Measurements from ENCODE around the gene GATA1.

Gene GATA1

GRCh38 chrX:48785186-48785539 lies 1.2 kb upstream of the GATA1 start:
- no peak for DNase-seq (ENCODE audit: low read depth in 2 of 2)

- no peak for DNase-seq (ENCODE audit: low read depth in 2 of 2)
These were observed 713 bp upstream of the GATA1 start for GRCh38 chrX:48785540-48786214.

- no peak for DNase-seq (ENCODE audit: low read depth in 2 of 2)
These were observed 575 bp downstream of the GATA1 start for GRCh38 chrX:48786825-48787504.

- no peak for DNase-seq (ENCODE audit: low read depth in 2 of 2)
These were observed 1.4 kb downstream of the GATA1 start for GRCh38 chrX:48787505-48788443.

- no peak for DNase-seq (ENCODE audit: low read depth in 2 of 2)
These were observed 3.2 kb downstream of the GATA1 start for GRCh38 chrX:48789366-48790220.

GRCh38 chrX:48790477-48790876 lies 4.1 kb downstream of the GATA1 start:
- no peak for DNase-seq (ENCODE audit: low read depth in 2 of 2)

- DNase-seq (ENCODE audit: low read depth in 2 of 2), result no peak
These were observed 4.9 kb downstream of the GATA1 start for GRCh38 chrX:48791063-48791820.

GRCh38 chrX:48792219-48792618 lies 5.8 kb downstream of the GATA1 start:
- no peak for DNase-seq (ENCODE audit: low read depth in 2 of 2)

- DNase-seq (ENCODE audit: low read depth in 2 of 2), result no peak
These were observed 7.5 kb downstream of the GATA1 start for GRCh38 chrX:48793935-48794334.

- no peak for DNase-seq (ENCODE audit: low read depth in 2 of 2)
These were observed 8.0 kb downstream of the GATA1 start for GRCh38 chrX:48794340-48794910.

GRCh38 chrX:48794911-48795515 lies 8.6 kb downstream of the GATA1 start:
- peak in 1 of 2 experiments; percentile 4 for DNase-seq (ENCODE audit: low read depth in 2 of 2)

GRCh38 chrX:48798318-48798717 lies 11.9 kb downstream of the GATA1 start:
- no peak for DNase-seq (ENCODE audit: low read depth in 2 of 2)

GRCh38 chrX:48800574-48801279 lies 14.3 kb downstream of the GATA1 start:
- no peak for DNase-seq (ENCODE audit: low read depth in 2 of 2)

- DNase-seq (ENCODE audit: low read depth in 2 of 2), result peak; percentile 97
These were observed 15.1 kb downstream of the GATA1 start, which contains the start of gene HDAC6 for GRCh38 chrX:48801280-48802088. HDAC6 (plus strand) TSS chrX:48802067; CDS start chrX:48802693, 626 bp downstream.

GRCh38 chrX:48802089-48802904 lies 15.9 kb downstream of the GATA1 start:
- peak; percentile 32 to 40 for DNase-seq (ENCODE audit: low read depth in 2 of 2)

- DNase-seq (ENCODE audit: low read depth in 2 of 2), result no peak
These were observed 16.5 kb downstream of the GATA1 start for GRCh38 chrX:48802905-48803200.

- DNase-seq (ENCODE audit: low read depth in 2 of 2), result no peak
These were observed 19.7 kb downstream of the GATA1 start for GRCh38 chrX:48806081-48806480.

- DNase-seq (ENCODE audit: low read depth in 2 of 2), result no peak
These were observed 27.3 kb downstream of the GATA1 start for GRCh38 chrX:48813644-48814043.

Data from fibroblast of skin of left quadriceps (primary cell).